ENCODE data around the gene ADM2. TPM values are rescaled to one million over a fixed set of nuclear protein-coding genes. Genes with fewer than 3 reads are reported as not detected.

The ADM2 gene
- total RNA-seq, 1 experiment from 2014 or later, result 11.9 TPM

DNA sequence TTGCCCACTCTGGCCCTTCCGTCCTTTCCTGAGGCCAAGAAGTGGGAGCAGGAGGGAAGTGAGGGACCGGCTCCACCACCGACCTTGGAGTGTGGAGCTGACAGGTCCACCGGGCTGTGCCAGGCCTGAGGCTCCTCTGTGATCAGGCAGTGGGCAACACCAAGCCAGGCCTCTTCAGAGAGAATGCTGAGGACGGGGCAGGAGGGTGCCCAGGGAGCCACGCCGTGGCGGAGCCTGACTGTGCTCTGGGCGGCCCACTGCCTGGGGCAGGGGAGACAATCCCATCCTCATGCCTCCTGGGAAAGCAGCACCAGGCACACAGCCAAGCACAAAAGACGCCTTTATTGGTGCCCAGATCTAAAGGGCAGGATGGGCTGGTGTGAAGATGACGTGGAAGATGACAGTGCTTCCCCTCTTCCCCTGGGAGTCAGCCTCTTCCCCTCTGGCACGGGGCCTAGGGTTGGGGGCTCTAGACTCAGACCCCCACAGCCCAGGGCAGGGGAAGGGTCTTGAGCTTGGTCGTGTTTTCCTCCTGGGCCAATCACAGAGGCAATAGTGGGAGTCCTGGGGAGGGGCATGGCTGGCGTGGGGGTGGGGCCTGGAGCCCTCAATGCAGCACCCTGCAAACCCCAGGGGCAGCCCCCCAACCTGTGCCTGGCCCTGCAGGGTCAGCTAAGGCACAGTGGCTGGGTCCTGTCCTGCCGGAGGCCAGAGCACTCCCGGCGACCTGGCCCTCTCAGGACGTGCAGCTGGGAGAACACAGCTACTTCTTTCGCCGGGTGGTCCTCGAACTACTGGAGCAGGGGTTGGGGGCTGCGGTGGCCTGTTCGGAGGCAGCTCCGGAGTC lies 21.5 kb downstream of the ADM2 start:
- Histone ChIP-seq H4K5ac (ENCODE audit: insufficient read length, low read depth, low read length) (no peak overlapping the region), H2BK15ac (ENCODE audit: low read depth, low read length) (no peak overlapping the region), H2BK12ac (ENCODE audit: insufficient read length, low read depth, low read length) (no peak overlapping the region), H3T11ph (ENCODE audit: low read length) (no peak overlapping the region), H2BK5ac (ENCODE audit: insufficient read length, low read length) (no peak overlapping the region), H3K4me2 (ENCODE audit: insufficient read depth, insufficient read length, low read length) (no peak overlapping the region), H3K79me2 (ENCODE audit: insufficient read depth, low read length) (no peaks in the 10 kb centered on the region), H3K14ac (ENCODE audit: insufficient read depth, low read length) (no peak overlapping the region), H4K91ac (ENCODE audit: insufficient read length, low read depth, low read length) (no peak overlapping the region), H2AFZ (ENCODE audit: low read length) (no peak overlapping the region), H3K27me3 (ENCODE audit: insufficient read depth, low read length) (no peaks in the 10 kb centered on the region), H2AK5ac (ENCODE audit: insufficient read length, low read length) (no peak overlapping the region), H3K23me2 (ENCODE audit: insufficient read length, low read depth, low read length, poor library complexity, severe bottlenecking) (peaks cover 8% of the 10 kb centered on the region), H3K9me3 (ENCODE audit: control insufficient read depth, low read depth, low read length) (no peaks in the 10 kb centered on the region), H3K56ac (ENCODE audit: insufficient read length, low read depth, low read length) (no peak overlapping the region), H2BK120ac (ENCODE audit: low read depth, low read length, poor library complexity, severe bottlenecking) (no peak overlapping the region), H3K23ac (ENCODE audit: insufficient read length, low read depth, low read length) (no peak overlapping the region), H4K8ac (replicated peaks; ENCODE audit: insufficient read length, low read depth, low read length) (no peak overlapping the region), H3K9ac (ENCODE audit: extremely low read depth, insufficient read length, low read length) (no peak overlapping the region), H3K4ac (ENCODE audit: low read depth, low read length) (no peak overlapping the region), H3K27ac (ENCODE audit: insufficient read length, low read depth, low read length) (no peak overlapping the region), H4K20me1 (ENCODE audit: control insufficient read depth, insufficient read depth, insufficient read length) (no peaks in the 10 kb centered on the region), H3K79me1 (ENCODE audit: insufficient read depth, low read depth, low read length, poor library complexity, severe bottlenecking) (no peaks in the 10 kb centered on the region), H2BK20ac (ENCODE audit: low read depth, low read length, poor library complexity, severe bottlenecking) (no peak overlapping the region), H3K4me1 (ENCODE audit: insufficient read depth, low read length) (no peaks in the 10 kb centered on the region), H3K18ac (ENCODE audit: insufficient read length, low read depth, low read length) (no peak overlapping the region)
- peak; percentile 15 for DNase-seq
- Mint-ChIP-seq H3K9me3 (no peaks in the 10 kb centered on the region), H3K36me3 (ENCODE audit: insufficient read depth in 1 of 3, low read depth in 3 of 3) (peaks cover 0 to 3% (median 0%) of the 10 kb centered on the region in 3 experiments; a peak in 2 of 7 replicates), H3K27me3 (ENCODE audit: low read depth) (peaks cover 3% of the 10 kb centered on the region), H3K27ac (no peak overlapping the region), H3K4me3 (no peak overlapping the region), H3K4me1 (peaks cover 5 to 8% of the 10 kb centered on the region in 2 experiments)
- no CpG with 5 or more reads among the region's 24 CpGs for WGBS (ENCODE audit: extremely low coverage, insufficient read length, low lambda C conversion rate)
- TF ChIP-seq, protein P1, sequence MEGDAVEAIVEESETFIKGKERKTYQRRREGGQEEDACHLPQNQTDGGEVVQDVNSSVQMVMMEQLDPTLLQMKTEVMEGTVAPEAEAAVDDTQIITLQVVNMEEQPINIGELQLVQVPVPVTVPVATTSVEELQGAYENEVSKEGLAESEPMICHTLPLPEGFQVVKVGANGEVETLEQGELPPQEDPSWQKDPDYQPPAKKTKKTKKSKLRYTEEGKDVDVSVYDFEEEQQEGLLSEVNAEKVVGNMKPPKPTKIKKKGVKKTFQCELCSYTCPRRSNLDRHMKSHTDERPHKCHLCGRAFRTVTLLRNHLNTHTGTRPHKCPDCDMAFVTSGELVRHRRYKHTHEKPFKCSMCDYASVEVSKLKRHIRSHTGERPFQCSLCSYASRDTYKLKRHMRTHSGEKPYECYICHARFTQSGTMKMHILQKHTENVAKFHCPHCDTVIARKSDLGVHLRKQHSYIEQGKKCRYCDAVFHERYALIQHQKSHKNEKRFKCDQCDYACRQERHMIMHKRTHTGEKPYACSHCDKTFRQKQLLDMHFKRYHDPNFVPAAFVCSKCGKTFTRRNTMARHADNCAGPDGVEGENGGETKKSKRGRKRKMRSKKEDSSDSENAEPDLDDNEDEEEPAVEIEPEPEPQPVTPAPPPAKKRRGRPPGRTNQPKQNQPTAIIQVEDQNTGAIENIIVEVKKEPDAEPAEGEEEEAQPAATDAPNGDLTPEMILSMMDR (conservative IDR thresholded peaks at IDR 0.05), result no peak
